Osteoblast (primary cell): ENCODE results near the gene DOCK7. TPM values are rescaled to one million over a fixed set of nuclear protein-coding genes. Genes with fewer than 3 reads are reported as not detected.

Experiments
- DNase-seq: peaks from one replicate; pipeline ENCODE4 v3.0.0; 2011; ENCODE audit warnings: low spot score, mixed read lengths; ENCODE audit not compliant: insufficient read length; ENCODE audit errors: missing footprints
- H2AFZ ChIP-seq: 2 replicates; pipeline ENCODE4 v1.6.0; 2011; ENCODE audit warnings: mild to moderate bottlenecking, low read length
- H3K27ac ChIP-seq: 2 replicates; pipeline ENCODE4 v1.5.1; 2011; ENCODE audit warnings: mild to moderate bottlenecking, low read depth, low read length, moderate library complexity
- H3K27me3 ChIP-seq: 2 replicates; pipeline ENCODE4 v1.6.0; 2012; ENCODE audit warnings: mild to moderate bottlenecking, control low read depth, inconsistent platforms, low read length, moderate library complexity; ENCODE audit not compliant: insufficient read depth
- H3K36me3 ChIP-seq: 2 replicates; pipeline ENCODE4 v1.5.1; 2011; ENCODE audit warnings: mild to moderate bottlenecking, low read length, control low read depth, moderate library complexity; ENCODE audit not compliant: insufficient read depth
- H3K4me1 ChIP-seq: 2 replicates; pipeline ENCODE4 v1.5.1; 2011; ENCODE audit warnings: mild to moderate bottlenecking, low read length, control low read depth, moderate library complexity; ENCODE audit not compliant: insufficient read depth
- H3K4me2 ChIP-seq: 2 replicates; pipeline ENCODE4 v1.6.0; 2011; ENCODE audit warnings: mild to moderate bottlenecking, low read length; ENCODE audit not compliant: insufficient read depth
- H3K4me3 ChIP-seq: fragments of 200-600 bp; sonication (generic); 3 replicates; pipeline ENCODE4 v1.5.1; 2012; ENCODE audit warnings: mild to moderate bottlenecking, low read length, inconsistent platforms; ENCODE audit not compliant: insufficient read depth
- H3K79me2 ChIP-seq: 2 replicates; pipeline ENCODE4 v1.6.0; 2012; ENCODE audit warnings: mild to moderate bottlenecking, low read length, control low read depth, inconsistent platforms; ENCODE audit not compliant: insufficient read depth
- H3K9me3 ChIP-seq: 2 replicates; pipeline ENCODE4 v1.5.1; 2011; ENCODE audit warnings: low read depth, low read length, control low read depth
- H4K20me1 ChIP-seq: 2 replicates; pipeline ENCODE4 v1.6.0; 2012; ENCODE audit warnings: mild to moderate bottlenecking, low read length, control low read depth; ENCODE audit not compliant: insufficient read depth
- CTCF ChIP-seq: IDR thresholded peaks from 2 replicates; pipeline ENCODE4 v1.5.1; 2011; ENCODE audit warnings: mild to moderate bottlenecking, low read depth, low read length, moderate library complexity; ENCODE audit errors: extremely low read depth
- total RNA-seq: library from RNA; depleted of rRNA; stranded (reverse); fragments of >200 nt; gene quantifications from 2 replicates; pipeline ENCODE4 v1.2.3, GENCODE V29; 2012

The DOCK7 gene
- total RNA-seq, 1 donor, result 73.8 TPM

- H3K36me3 ChIP-seq, result no peaks in the 10 kb centered on the region
- H3K27ac ChIP-seq, result no peak overlapping the region
- H3K4me2 ChIP-seq, result no peak overlapping the region
- H3K4me1 ChIP-seq, result peaks cover 10% of the 10 kb centered on the region
- H2AFZ ChIP-seq, result no peak overlapping the region
- no peaks in the 10 kb centered on the region for H3K27me3 ChIP-seq
- no peaks in the 10 kb centered on the region for H4K20me1 ChIP-seq
- peaks cover 75% of the 10 kb centered on the region for H3K79me2 ChIP-seq
- no peak overlapping the region for H3K4me3 ChIP-seq
- no peak for TF ChIP-seq CTCF
- no peaks in the 10 kb centered on the region for H3K9me3 ChIP-seq
- no peak for DNase-seq
Observed at GRCh38 chr1:62673629-62674028, 14.6 kb downstream of the DOCK7 start.

GRCh38 chr1:62672029-62672428 lies 16.2 kb downstream of the DOCK7 start:
- no peak for TF ChIP-seq CTCF
- H3K4me2 ChIP-seq, result no peak overlapping the region

GRCh38 chr1:62654744-62655143 lies 33.4 kb downstream of the DOCK7 start:
- DNase-seq, result no peak
- Histone ChIP-seq H3K36me3 (peaks cover 3% of the 10 kb centered on the region), H4K20me1 (no peaks in the 10 kb centered on the region), H3K4me3 (no peak overlapping the region), H3K27ac (no peak overlapping the region), H3K4me2 (no peak overlapping the region), H3K27me3 (no peaks in the 10 kb centered on the region), H3K79me2 (peaks cover 51% of the 10 kb centered on the region), H3K4me1 (no peaks in the 10 kb centered on the region), H3K9me3 (no peaks in the 10 kb centered on the region), H2AFZ (no peak overlapping the region)
- no peak for TF ChIP-seq CTCF

More at GRCh38 chr1:62672029-62672428, 16.2 kb downstream of the DOCK7 start:
- H3K27ac ChIP-seq, result no peak overlapping the region
- no peaks in the 10 kb centered on the region for H3K27me3 ChIP-seq
- no peak overlapping the region for H3K4me3 ChIP-seq
- H3K9me3 ChIP-seq, result no peaks in the 10 kb centered on the region
- peaks cover 5% of the 10 kb centered on the region for H3K4me1 ChIP-seq
- H4K20me1 ChIP-seq, result peaks cover 4% of the 10 kb centered on the region
- H3K79me2 ChIP-seq, result peaks cover 72% of the 10 kb centered on the region
- no peaks in the 10 kb centered on the region for H3K36me3 ChIP-seq
- no peak for DNase-seq
- no peak overlapping the region for H2AFZ ChIP-seq

- H3K4me2 ChIP-seq, result no peak overlapping the region
- no peaks in the 10 kb centered on the region for H3K27me3 ChIP-seq
- DNase-seq, result no peak
- no peak for TF ChIP-seq CTCF
- peaks cover 32% of the 10 kb centered on the region for H3K79me2 ChIP-seq
- no peak overlapping the region for H2AFZ ChIP-seq
- H3K9me3 ChIP-seq, result no peaks in the 10 kb centered on the region
- no peak overlapping the region for H3K27ac ChIP-seq
- H3K4me1 ChIP-seq, result no peaks in the 10 kb centered on the region
- H3K4me3 ChIP-seq, result no peak overlapping the region
- H4K20me1 ChIP-seq, result peaks cover 3% of the 10 kb centered on the region
- peaks cover 5% of the 10 kb centered on the region for H3K36me3 ChIP-seq
Observed at GRCh38 chr1:62652387-62652786, 35.8 kb downstream of the DOCK7 start.
